Measurements from ENCODE around the gene IRAK3. TPM values are rescaled to one million over a fixed set of nuclear protein-coding genes. Genes with fewer than 3 reads are reported as not detected.

The IRAK3 gene
- total RNA-seq, 1 experiment from 2014 or later: 0.44 TPM

DNA sequence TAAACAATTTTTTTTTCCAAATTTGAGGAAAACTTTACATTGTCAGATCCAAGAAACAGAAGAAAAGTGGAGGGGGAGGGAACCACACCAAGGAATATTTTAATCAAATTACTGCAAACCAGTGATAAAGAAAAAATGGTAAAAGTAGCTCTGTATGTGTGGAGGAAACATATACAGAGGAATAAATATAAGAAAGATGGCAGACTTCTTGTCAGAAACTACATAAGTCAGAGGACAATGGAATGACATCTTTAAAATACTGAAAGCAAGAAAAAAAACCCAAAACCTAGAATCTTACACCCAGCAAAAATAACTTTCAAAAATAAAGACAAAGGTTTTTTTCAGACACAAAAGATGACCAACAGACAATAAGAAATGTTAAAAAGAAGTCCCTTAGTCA is 48.3 kb upstream of the IRAK3 start:
- H3K4me3 Mint-ChIP-seq: no peak overlapping the region

More for the DNA sequence above, 48.3 kb upstream of the IRAK3 start:
- Histone ChIP-seq H2BK120ac (ENCODE audit: low read depth, low read length, poor library complexity, severe bottlenecking) (no peak overlapping the region), H4K91ac (ENCODE audit: insufficient read length, low read depth, low read length) (no peak overlapping the region), H3K9ac (ENCODE audit: extremely low read depth, insufficient read length, low read length) (no peak overlapping the region), H3K18ac (ENCODE audit: insufficient read length, low read depth, low read length) (no peak overlapping the region), H3K23ac (ENCODE audit: insufficient read length, low read depth, low read length) (no peak overlapping the region), H4K8ac (replicated peaks; ENCODE audit: insufficient read length, low read depth, low read length) (no peak overlapping the region), H3K14ac (ENCODE audit: insufficient read depth, low read length) (no peak overlapping the region), H2BK15ac (ENCODE audit: low read depth, low read length) (no peak overlapping the region), H3K79me2 (ENCODE audit: insufficient read depth, low read length) (no peaks in the 10 kb centered on the region), H3K23me2 (ENCODE audit: insufficient read length, low read depth, low read length, poor library complexity, severe bottlenecking) (no peaks in the 10 kb centered on the region), H2BK20ac (ENCODE audit: low read depth, low read length, poor library complexity, severe bottlenecking) (no peak overlapping the region), H2BK12ac (ENCODE audit: insufficient read length, low read depth, low read length) (no peak overlapping the region), H3K4ac (ENCODE audit: low read depth, low read length) (no peak overlapping the region), H3K9me3 (ENCODE audit: control insufficient read depth, low read depth, low read length) (no peaks in the 10 kb centered on the region), H3K4me1 (ENCODE audit: insufficient read depth, low read length) (no peaks in the 10 kb centered on the region), H4K20me1 (ENCODE audit: control insufficient read depth, insufficient read depth, insufficient read length) (no peaks in the 10 kb centered on the region), H3K56ac (ENCODE audit: insufficient read length, low read depth, low read length) (no peak overlapping the region), H2AK5ac (ENCODE audit: insufficient read length, low read length) (no peak overlapping the region), H2AFZ (ENCODE audit: low read length) (no peak overlapping the region), H3K79me1 (ENCODE audit: insufficient read depth, low read depth, low read length, poor library complexity, severe bottlenecking) (no peaks in the 10 kb centered on the region), H3K27ac (ENCODE audit: insufficient read length, low read depth, low read length) (no peak overlapping the region), H4K5ac (ENCODE audit: insufficient read length, low read depth, low read length) (no peak overlapping the region), H3K4me2 (ENCODE audit: insufficient read depth, insufficient read length, low read length) (no peak overlapping the region), H3T11ph (ENCODE audit: low read length) (no peak overlapping the region), H3K27me3 (ENCODE audit: insufficient read depth, low read length) (no peaks in the 10 kb centered on the region), H2BK5ac (ENCODE audit: insufficient read length, low read length) (no peak overlapping the region)
- TF ChIP-seq CTCF (conservative IDR thresholded peaks at IDR 0.05): no peak
- peaks cover 34 to 35% of the 10 kb centered on the region in 2 experiments for H3K9me3 Mint-ChIP-seq
- H3K4me1 Mint-ChIP-seq: peaks cover 5% of the 10 kb centered on the region in 2 experiments
- H3K36me3 Mint-ChIP-seq (ENCODE audit: insufficient read depth in 1 of 3, low read depth in 3 of 3): peaks cover 27 to 51% (median 48%) of the 10 kb centered on the region in 3 experiments
- H3K27ac Mint-ChIP-seq: no peak overlapping the region
- peaks cover 2% of the 10 kb centered on the region for H3K27me3 Mint-ChIP-seq (ENCODE audit: low read depth)
- no peak for DNase-seq
